HCT116 (cell line): ENCODE results near the gene MAP7. TPM values are rescaled to one million over a fixed set of nuclear protein-coding genes. Genes with fewer than 3 reads are reported as not detected.

Experiments used
- ATAC-seq: fragments of 200-7000 bp; cut with Tn5 transposase; 2 replicates; pipeline ENCODE4 v1.9.1; 2020; ENCODE audit warnings: mild to moderate bottlenecking, moderate library complexity
- BruUV-seq: library from RNA; stranded (reverse); fragments of 400-500 nt; replicated peaks from 2 replicates; lab custom pipeline; 2021; lab: Mats Ljungman, UMichigan
- CTCF ChIA-PET: fragments of 300-600 bp; sonication (Branson Sonifier 250); formaldehyde crosslinking; loops from one replicate; lab custom pipeline; 2021; ENCODE audit warnings: antibody characterized with exemption; lab: Charles Lee
- POLR2A ChIA-PET: fragments of 300-600, 350-600 bp; sonication (Branson Sonifier 250); formaldehyde crosslinking; loops from one replicate; lab custom pipeline; 2021; ENCODE audit warnings: antibody characterized with exemption; lab: Charles Lee
- RAD21 ChIA-PET, 2 experiments: fragments of 300-600 bp; sonication (Branson Sonifier 250); formaldehyde crosslinking; loops; one replicate each; lab custom pipeline; 2023; ENCODE audit warnings: low total read pairs in 2 of 2; ENCODE audit not compliant: uncharacterized antibody in 2 of 2, unreplicated experiment in 2 of 2, low non-redundant PET in 1 of 2; lab: Charles Lee
- DNase-seq: peaks from one replicate; pipeline ENCODE4 v3.0.0-alpha.2; 2010; ENCODE audit warnings: low read depth, low spot score
- H2AFZ ChIP-seq: fragments of 200-600 bp; shearing (Covaris generic), sonication (generic); 2 replicates; pipeline ENCODE4 v1.6.1; 2017; ENCODE audit warnings: low read depth, mixed run types, mixed read lengths, antibody characterized with exemption, low read length; ENCODE audit not compliant: poor library complexity, severe bottlenecking
- H3K27ac ChIP-seq: 2 replicates; pipeline ENCODE4 v1.5.1; 2012; ENCODE audit warnings: low read depth, low read length
- H3K27me3 ChIP-seq: fragments of 200-600 bp; sonication (generic); 2 replicates; pipeline ENCODE4 v1.6.1; 2016; ENCODE audit warnings: mixed run types, low read length, mixed read lengths; ENCODE audit not compliant: insufficient read depth
- H3K36me3 ChIP-seq, 2 experiments: fragments of 200-500 bp in 1 of 2; fragments of 200-600 bp in 1 of 2; sonication (Bioruptor generic) in 1 of 2; sonication (generic) in 1 of 2; 2 replicates each; pipeline versions ENCODE4 v1.5.1 to v1.6.1; 2014 to 2016; ENCODE audit warnings: low read length in 2 of 2, inconsistent platforms in 1 of 2, mixed read lengths in 1 of 2, mixed run types in 1 of 2; ENCODE audit not compliant: insufficient read depth in 2 of 2, control insufficient read depth in 1 of 2
- H3K4me1 ChIP-seq, 2 experiments: fragments of 200-600 bp in 1 of 2; sonication (generic) in 1 of 2; 2 replicates each; pipeline versions ENCODE4 v1.5.1 to v1.6.1; 2012 to 2017; ENCODE audit warnings: low read length in 2 of 2, inconsistent platforms in 1 of 2, mild to moderate bottlenecking in 1 of 2, mixed read lengths in 1 of 2, mixed run types in 1 of 2, moderate library complexity in 1 of 2; ENCODE audit not compliant: insufficient read depth in 2 of 2, control insufficient read depth in 1 of 2
- H3K4me2 ChIP-seq: fragments of 200-600 bp; sonication (generic); 2 replicates; pipeline ENCODE4 v1.6.1; 2017; ENCODE audit warnings: mixed run types, low read length, mixed read lengths
- H3K4me3 ChIP-seq, 2 experiments: fragments of 200-600 bp in 1 of 2; sonication (generic) in 1 of 2; replicated peaks in 1 of 2; 2 replicates each; pipeline ENCODE4 v1.5.1; 2011 to 2016; ENCODE audit warnings: low read length in 2 of 2, control low read depth in 1 of 2, low read depth in 1 of 2, mild to moderate bottlenecking in 1 of 2, mixed read lengths in 1 of 2, mixed run types in 1 of 2
- H3K79me2 ChIP-seq: fragments of 200-600 bp; sonication (generic); 2 replicates; pipeline ENCODE4 v1.6.1; 2017; ENCODE audit warnings: mild to moderate bottlenecking, mixed run types, low read length, moderate library complexity, mixed read lengths; ENCODE audit not compliant: insufficient read depth
- H3K9ac ChIP-seq: fragments of 200-600 bp; sonication (generic); 2 replicates; pipeline ENCODE4 v1.6.1; 2016; ENCODE audit warnings: low read length, mixed read lengths
- H3K9me2 ChIP-seq: fragments of 200-600 bp; sonication (generic), shearing (Covaris generic); 2 replicates; pipeline ENCODE4 v1.6.1; 2017; ENCODE audit warnings: mixed run types, mild to moderate bottlenecking, moderate library complexity; ENCODE audit not compliant: insufficient read depth
- H3K9me3 ChIP-seq, 2 experiments: fragments of 200-500 bp in 1 of 2; fragments of 200-600 bp in 1 of 2; sonication (Bioruptor generic) in 1 of 2; sonication (generic) in 1 of 2; 2 replicates each; pipeline ENCODE4 v1.6.1; 2014 to 2017; ENCODE audit warnings: low read length in 2 of 2, mixed read lengths in 2 of 2, inconsistent platforms in 1 of 2, low read depth in 1 of 2, mild to moderate bottlenecking in 1 of 2, mixed run types in 1 of 2, moderate library complexity in 1 of 2; ENCODE audit not compliant: control insufficient read depth in 1 of 2, insufficient read depth in 1 of 2
- H4K20me1 ChIP-seq: fragments of 200-600 bp; sonication (generic), shearing (Covaris generic); 2 replicates; pipeline ENCODE4 v1.6.1; 2017; ENCODE audit warnings: mixed run types, mild to moderate bottlenecking, moderate library complexity; ENCODE audit not compliant: insufficient read depth
- EGR1 ChIP-seq: IDR thresholded peaks from 2 replicates; pipeline ENCODE4 v1.6.1; 2012; ENCODE audit warnings: low read depth
- ELF1 ChIP-seq: IDR thresholded peaks from 2 replicates; pipeline ENCODE4 v1.6.1; 2012; ENCODE audit warnings: low read depth, borderline replicate concordance
- EZH2 ChIP-seq: fragments of 200-600 bp; sonication (generic); IDR thresholded peaks from 2 replicates; pipeline ENCODE4 v1.6.1; 2017; ENCODE audit warnings: antibody characterized with exemption, mixed run types
- FOSL1 ChIP-seq: IDR thresholded peaks from 2 replicates; pipeline ENCODE4 v1.6.1; 2012; ENCODE audit warnings: low read depth
- POLR2A ChIP-seq: IDR thresholded peaks from 2 replicates; pipeline ENCODE4 v1.7.0; 2011; ENCODE audit warnings: borderline replicate concordance; ENCODE audit not compliant: insufficient read depth, insufficient read length; ENCODE audit errors: extremely low read depth
- SIN3A ChIP-seq: IDR thresholded peaks from 2 replicates; pipeline ENCODE4 v1.6.1; 2012; ENCODE audit warnings: low read depth
- SP1 ChIP-seq: IDR thresholded peaks from 2 replicates; pipeline ENCODE4 v1.6.1; 2012; ENCODE audit warnings: low read depth
- SRF ChIP-seq: IDR thresholded peaks from 2 replicates; pipeline ENCODE4 v1.6.1; 2012; ENCODE audit warnings: low read depth
- TCF7L2 ChIP-seq: IDR thresholded peaks from 2 replicates; pipeline ENCODE4 v1.7.0; 2011; ENCODE audit warnings: borderline replicate concordance, inconsistent platforms; ENCODE audit not compliant: insufficient read depth, insufficient read length; ENCODE audit errors: extremely low read depth
- YY1 ChIP-seq: IDR thresholded peaks from 2 replicates; pipeline ENCODE4 v1.6.1; 2011; ENCODE audit warnings: low read length, low read depth, moderate library complexity, mild to moderate bottlenecking; ENCODE audit not compliant: insufficient replicate concordance; ENCODE audit errors: extremely low read depth
- ZFX ChIP-seq: fragments of 450-650 bp; IDR thresholded peaks from 2 replicates; pipeline ENCODE4 v1.6.1; 2017
- intact Hi-C: fragments of 100-400 bp; cut with micrococcal nuclease; formaldehyde crosslinking; loops from 2 replicates; pipeline ENCODE4 v1.10.0; 2022
- total RNA-seq: library from RNA; stranded (reverse); gene quantifications from one replicate; pipeline ENCODE4 v1.2.1, GENCODE V29; 2021; ENCODE audit not compliant: unreplicated experiment
- TF ChIP-seq, protein P1 (sequence below): IDR thresholded peaks from 2 replicates; pipeline ENCODE4 v1.6.1; 2012; ENCODE audit warnings: low read depth
- TF ChIP-seq, protein P2 (sequence below), 3 experiments: fragments of 200-600 bp in 1 of 3; sonication (generic) in 1 of 3; IDR thresholded peaks in 2 of 3; conservative IDR thresholded peaks in 1 of 3; 2 replicates each; pipeline ENCODE4 v1.5.1; 2012 to 2017; ENCODE audit warnings: low read depth in 2 of 3, low read length in 2 of 3, antibody characterized with exemption in 1 of 3, borderline replicate concordance in 1 of 3, control low read depth in 1 of 3, mild to moderate bottlenecking in 1 of 3, mixed read lengths in 1 of 3, mixed run types in 1 of 3, moderate library complexity in 1 of 3; ENCODE audit not compliant: insufficient read depth in 1 of 3

The MAP7 gene
- total RNA-seq, 1 experiment from 2014 or later, result 35.5 TPM

GRCh38 chr6:136345145-136345544, 205.1 kb downstream of the MAP7 start:
- intact Hi-C loops, result no loop called here
- no peaks in the 10 kb centered on the region; a peak in 2 of 4 replicates for H3K36me3 ChIP-seq
- no peaks in the 10 kb centered on the region for H3K79me2 ChIP-seq
- ChIA-PET POLR2A (no interaction called here), CTCF (no interaction called here), RAD21 (no interaction called here)
- no peak for TF ChIP-seq EGR1
- no peak for TF ChIP-seq EZH2
- H3K9me3 ChIP-seq, result no peaks in the 10 kb centered on the region
- no peak overlapping the region for H3K4me2 ChIP-seq
- no peaks in the 10 kb centered on the region for H3K27me3 ChIP-seq
- no TSS peak for BruUV-seq
- H3K9ac ChIP-seq, result no peak overlapping the region
- H3K4me3 ChIP-seq, result no peak overlapping the region
- H3K27ac ChIP-seq, result no peak overlapping the region
- DNase-seq (no peak), ATAC-seq (no peak)
- H3K9me2 ChIP-seq, result no peaks in the 10 kb centered on the region
- no peak overlapping the region for H2AFZ ChIP-seq
- H4K20me1 ChIP-seq, result no peaks in the 10 kb centered on the region
- H3K4me1 ChIP-seq, result no peaks in the 10 kb centered on the region

GRCh38 chr6:136344420-136344819, 205.8 kb downstream of the MAP7 start:
- no peaks in the 10 kb centered on the region for H3K9me2 ChIP-seq
- H3K4me3 ChIP-seq, result no peak overlapping the region
- TF ChIP-seq TCF7L2, result no peak
- no peak for TF ChIP-seq YY1
- TF ChIP-seq, protein P1, sequence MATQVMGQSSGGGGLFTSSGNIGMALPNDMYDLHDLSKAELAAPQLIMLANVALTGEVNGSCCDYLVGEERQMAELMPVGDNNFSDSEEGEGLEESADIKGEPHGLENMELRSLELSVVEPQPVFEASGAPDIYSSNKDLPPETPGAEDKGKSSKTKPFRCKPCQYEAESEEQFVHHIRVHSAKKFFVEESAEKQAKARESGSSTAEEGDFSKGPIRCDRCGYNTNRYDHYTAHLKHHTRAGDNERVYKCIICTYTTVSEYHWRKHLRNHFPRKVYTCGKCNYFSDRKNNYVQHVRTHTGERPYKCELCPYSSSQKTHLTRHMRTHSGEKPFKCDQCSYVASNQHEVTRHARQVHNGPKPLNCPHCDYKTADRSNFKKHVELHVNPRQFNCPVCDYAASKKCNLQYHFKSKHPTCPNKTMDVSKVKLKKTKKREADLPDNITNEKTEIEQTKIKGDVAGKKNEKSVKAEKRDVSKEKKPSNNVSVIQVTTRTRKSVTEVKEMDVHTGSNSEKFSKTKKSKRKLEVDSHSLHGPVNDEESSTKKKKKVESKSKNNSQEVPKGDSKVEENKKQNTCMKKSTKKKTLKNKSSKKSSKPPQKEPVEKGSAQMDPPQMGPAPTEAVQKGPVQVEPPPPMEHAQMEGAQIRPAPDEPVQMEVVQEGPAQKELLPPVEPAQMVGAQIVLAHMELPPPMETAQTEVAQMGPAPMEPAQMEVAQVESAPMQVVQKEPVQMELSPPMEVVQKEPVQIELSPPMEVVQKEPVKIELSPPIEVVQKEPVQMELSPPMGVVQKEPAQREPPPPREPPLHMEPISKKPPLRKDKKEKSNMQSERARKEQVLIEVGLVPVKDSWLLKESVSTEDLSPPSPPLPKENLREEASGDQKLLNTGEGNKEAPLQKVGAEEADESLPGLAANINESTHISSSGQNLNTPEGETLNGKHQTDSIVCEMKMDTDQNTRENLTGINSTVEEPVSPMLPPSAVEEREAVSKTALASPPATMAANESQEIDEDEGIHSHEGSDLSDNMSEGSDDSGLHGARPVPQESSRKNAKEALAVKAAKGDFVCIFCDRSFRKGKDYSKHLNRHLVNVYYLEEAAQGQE, result no peak
- no peak for TF ChIP-seq POLR2A
- no peak for TF ChIP-seq FOSL1
- TF ChIP-seq SRF, result no peak
- no peak for TF ChIP-seq ZFX
- TF ChIP-seq, protein P2, sequence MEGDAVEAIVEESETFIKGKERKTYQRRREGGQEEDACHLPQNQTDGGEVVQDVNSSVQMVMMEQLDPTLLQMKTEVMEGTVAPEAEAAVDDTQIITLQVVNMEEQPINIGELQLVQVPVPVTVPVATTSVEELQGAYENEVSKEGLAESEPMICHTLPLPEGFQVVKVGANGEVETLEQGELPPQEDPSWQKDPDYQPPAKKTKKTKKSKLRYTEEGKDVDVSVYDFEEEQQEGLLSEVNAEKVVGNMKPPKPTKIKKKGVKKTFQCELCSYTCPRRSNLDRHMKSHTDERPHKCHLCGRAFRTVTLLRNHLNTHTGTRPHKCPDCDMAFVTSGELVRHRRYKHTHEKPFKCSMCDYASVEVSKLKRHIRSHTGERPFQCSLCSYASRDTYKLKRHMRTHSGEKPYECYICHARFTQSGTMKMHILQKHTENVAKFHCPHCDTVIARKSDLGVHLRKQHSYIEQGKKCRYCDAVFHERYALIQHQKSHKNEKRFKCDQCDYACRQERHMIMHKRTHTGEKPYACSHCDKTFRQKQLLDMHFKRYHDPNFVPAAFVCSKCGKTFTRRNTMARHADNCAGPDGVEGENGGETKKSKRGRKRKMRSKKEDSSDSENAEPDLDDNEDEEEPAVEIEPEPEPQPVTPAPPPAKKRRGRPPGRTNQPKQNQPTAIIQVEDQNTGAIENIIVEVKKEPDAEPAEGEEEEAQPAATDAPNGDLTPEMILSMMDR (IDR thresholded peaks at IDR 0.05 in 2 of 3, conservative IDR thresholded peaks at IDR 0.05 in 1 of 3; ENCODE audit: borderline replicate concordance in 1 of 3, insufficient read depth in 1 of 3, low read depth in 2 of 3, low read length in 2 of 3), result no peak
- TF ChIP-seq SP1, result no peak
- TF ChIP-seq ELF1, result no peak
- no peak for TF ChIP-seq SIN3A
- intact Hi-C loops, result no loop called here
- no peak overlapping the region for H3K9ac ChIP-seq
- ATAC-seq (no peak), DNase-seq (no peak)
- BruUV-seq, result no TSS peak
- CTCF ChIA-PET, result interaction anchor here (0.9 kb wide), 1 partner anchor 27 kb away, joined by 3 read pairs; no protein-coding TSS in a partner anchor
- no peak overlapping the region for H3K4me2 ChIP-seq
- no peaks in the 10 kb centered on the region for H3K9me3 ChIP-seq
- no peak overlapping the region for H3K27ac ChIP-seq
- no peak overlapping the region for H2AFZ ChIP-seq
- H3K79me2 ChIP-seq, result no peaks in the 10 kb centered on the region
- no peaks in the 10 kb centered on the region for H3K27me3 ChIP-seq
- POLR2A ChIA-PET, result no interaction called here
- RAD21 ChIA-PET, result no interaction called here
- no peaks in the 10 kb centered on the region for H3K4me1 ChIP-seq
- no peaks in the 10 kb centered on the region for H4K20me1 ChIP-seq
- no peaks in the 10 kb centered on the region; a peak in 2 of 4 replicates for H3K36me3 ChIP-seq
